Sigmoid colon (tissue), 4 donors: Measurements from ENCODE around the gene SLC47A2.

Experiments
- CTCF ChIP-seq, 4 experiments: fragments of 450-650 bp in 3 of 4; fragments of 200-600 bp in 1 of 4; IDR thresholded peaks; one replicate each; pipeline ENCODE4 v1.5.1; 2016 to 2019; ENCODE audit warnings: antibody characterized with exemption in 4 of 4, mild to moderate bottlenecking in 3 of 4, moderate library complexity in 2 of 4
- EP300 ChIP-seq, 4 donors: sonication (generic); formaldehyde crosslinking; IDR thresholded peaks; one replicate each; pipeline ENCODE4 v1.6.1; 2017; ENCODE audit warnings: antibody characterized with exemption in 4 of 4
- POLR2A ChIP-seq, 2 donors: fragments of 450-650 bp; IDR thresholded peaks; one replicate each; pipeline ENCODE4 v1.6.1; 2016; ENCODE audit warnings: antibody characterized with exemption in 2 of 2, mild to moderate bottlenecking in 2 of 2, moderate library complexity in 2 of 2
- POLR2AphosphoS5 ChIP-seq, 4 donors: sonication (generic); formaldehyde crosslinking; IDR thresholded peaks; one replicate each; pipeline ENCODE4 v1.6.1; 2017; ENCODE audit warnings: antibody characterized with exemption in 4 of 4

GRCh38 chr17:19651451-19652238 is 64.7 kb downstream of the SLC47A2 start:
- TF ChIP-seq CTCF (IDR thresholded peaks at IDR 0.05) (no peak), POLR2A (IDR thresholded peaks at IDR 0.05) (no peak), POLR2AphosphoS5 (IDR thresholded peaks at IDR 0.05) (no peak), EP300 (IDR thresholded peaks at IDR 0.05) (no peak)
